ENCODE data around the gene CD207.
"Not testable (repeated sequence)": the region's sequence is repeated elsewhere in the genome, so short reads cannot be mapped to it uniquely, and the experiment has no call there.

Gene CD207

DNA sequence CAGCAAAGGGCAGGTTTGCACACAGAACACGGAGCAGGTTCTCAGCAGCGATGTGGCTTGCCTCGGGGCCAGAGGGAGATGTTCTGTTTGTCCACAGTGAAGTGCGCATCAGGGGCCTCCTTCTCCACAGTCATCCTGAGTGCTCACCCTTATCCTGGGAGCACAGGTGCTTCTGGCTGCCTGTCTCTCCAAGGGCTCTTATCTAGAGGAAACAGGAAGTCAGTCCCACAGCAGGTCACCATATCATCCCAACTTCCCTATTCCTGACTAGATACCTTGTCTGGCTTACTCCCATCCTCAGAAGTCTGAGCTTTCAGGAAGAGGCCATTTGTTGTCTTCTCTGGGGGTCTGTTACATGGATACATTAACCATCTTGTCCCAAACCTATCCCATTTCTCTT lies at the start of gene CD207:
Gene CD207, minus strand, starts transcription at position 174 of the 400 bp plus-strand sequence. Its CDS starts 40 bp downstream, at position 134.
- no peak for DNase-seq
- in situ Hi-C loops (cut with HindIII; ENCODE audit: low pct_ligation_motif_present, low pct_unique_long_range_greater_than_20kb, low sequenced_read_pairs) = no loop called here

DNA sequence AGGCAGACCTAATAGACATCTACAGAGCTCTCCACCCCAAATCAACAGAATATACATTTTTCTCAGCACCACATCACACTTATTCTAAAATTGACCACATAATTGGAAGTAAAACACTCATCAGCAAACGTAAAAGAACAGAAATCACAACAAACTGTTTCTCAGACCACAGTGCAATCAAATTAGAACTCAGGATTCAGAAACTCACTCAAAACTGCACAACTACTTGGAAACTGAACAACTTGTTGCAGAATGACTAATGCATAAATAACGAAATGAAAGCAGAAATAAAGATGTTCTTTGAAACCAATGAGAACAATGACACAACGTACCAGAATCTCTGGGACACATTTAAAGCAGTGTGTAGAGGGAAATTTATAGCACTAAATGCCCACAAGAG lies 42.9 kb upstream of the CD207 start:
- DNase-seq; in situ Hi-C loops (cut with HindIII; ENCODE audit: low pct_ligation_motif_present, low pct_unique_long_range_greater_than_20kb, low sequenced_read_pairs): not testable (repeated sequence)

DNA sequence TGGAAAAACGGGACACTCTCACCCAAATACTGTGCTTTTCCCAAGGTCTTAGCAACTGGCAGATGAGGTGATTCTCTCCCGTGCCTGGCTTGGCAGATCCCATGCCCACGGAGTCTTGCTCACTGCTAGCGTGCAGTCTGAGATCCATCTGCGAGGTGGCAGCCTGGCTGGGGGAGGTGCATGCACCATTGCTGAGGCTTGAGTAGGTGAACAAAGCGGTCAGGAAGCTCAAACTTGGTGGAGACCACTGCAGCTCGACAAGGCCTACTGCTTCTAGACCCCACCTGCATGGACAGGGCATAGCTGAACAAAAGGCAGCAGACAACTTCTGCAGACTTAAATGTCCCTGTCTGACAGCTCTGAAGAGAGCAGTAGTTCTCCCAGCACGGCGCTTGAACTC lies 40.5 kb upstream of the CD207 start:
- in situ Hi-C loops (cut with HindIII; ENCODE audit: low pct_ligation_motif_present, low pct_unique_long_range_greater_than_20kb, low sequenced_read_pairs); DNase-seq: not testable (repeated sequence)

DNA sequence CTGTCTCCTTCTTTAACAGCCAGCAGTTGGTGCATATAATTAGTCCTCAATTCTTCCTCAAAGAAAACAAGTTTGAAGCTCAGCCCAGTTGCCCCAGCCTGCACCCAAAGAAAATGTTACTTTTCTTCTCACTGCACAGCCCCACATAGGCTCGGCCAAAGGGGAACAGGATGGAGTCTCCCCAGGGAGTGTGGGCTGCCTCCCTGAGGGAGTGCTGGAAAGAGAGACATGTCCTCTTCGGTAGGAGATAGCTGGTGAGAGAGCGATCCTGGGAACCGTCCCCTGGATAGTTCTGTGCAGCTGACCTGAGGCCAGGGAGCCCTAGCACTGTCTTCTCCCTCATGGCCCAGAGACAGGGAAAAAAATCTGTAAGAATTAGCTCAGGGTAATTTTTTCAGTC lies 37.9 kb upstream of the CD207 start:
- in situ Hi-C loops (cut with HindIII; ENCODE audit: low pct_ligation_motif_present, low pct_unique_long_range_greater_than_20kb, low sequenced_read_pairs) = no loop called here
- no peak for DNase-seq

DNA sequence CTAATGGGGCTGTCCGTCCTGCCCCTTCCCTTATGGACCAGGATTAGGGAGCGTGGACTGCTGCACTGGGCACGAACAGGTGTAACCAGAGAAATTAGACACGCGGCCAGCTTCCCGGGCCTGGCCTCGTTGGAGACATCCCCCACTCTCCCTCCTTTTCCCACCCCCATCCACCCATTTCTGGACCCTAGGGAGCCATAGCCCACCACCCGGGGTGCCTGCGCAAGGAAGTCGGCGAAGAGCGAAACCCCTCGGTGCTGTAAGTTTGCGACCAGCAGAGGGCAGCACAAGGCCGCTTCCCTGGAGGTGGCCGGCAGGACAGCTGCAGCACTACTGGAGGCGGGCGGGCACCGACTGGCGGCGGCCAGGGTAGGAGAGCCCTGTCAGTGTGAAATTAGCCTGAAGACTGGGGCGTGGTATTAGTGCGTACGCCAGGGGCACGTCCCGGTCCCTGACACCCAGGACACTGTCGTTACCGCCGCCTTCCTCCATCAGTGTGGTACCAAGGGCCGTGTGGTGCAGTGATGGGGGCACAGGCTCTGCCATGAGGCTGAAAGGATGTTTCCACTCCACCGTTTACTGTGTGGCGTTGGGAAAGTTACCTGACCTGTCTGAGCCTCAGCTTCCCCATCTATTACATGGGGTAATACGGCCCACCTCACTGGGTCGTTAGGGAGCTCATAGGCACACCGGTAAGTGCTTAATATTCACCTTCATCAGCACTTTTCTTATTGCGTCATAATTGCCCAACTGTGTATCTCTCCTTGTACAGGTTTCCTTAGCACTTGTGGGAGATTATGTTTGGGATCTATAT lies 36.0 kb upstream of the CD207 start:
- in situ Hi-C loops (cut with HindIII; ENCODE audit: low pct_ligation_motif_present, low pct_unique_long_range_greater_than_20kb, low sequenced_read_pairs) = no loop called here
- peak; percentile 81 for DNase-seq

GRCh38 chr2:70870790-70871189 lies 35.2 kb upstream of the CD207 start:
- in situ Hi-C loops (cut with HindIII; ENCODE audit: low pct_ligation_motif_present, low pct_unique_long_range_greater_than_20kb, low sequenced_read_pairs) = no loop called here
- no peak for DNase-seq

- in situ Hi-C loops (cut with HindIII; ENCODE audit: low pct_ligation_motif_present, low pct_unique_long_range_greater_than_20kb, low sequenced_read_pairs) = no loop called here
- no peak for DNase-seq
Observed at GRCh38 chr2:70868970-70869369, 33.4 kb upstream of the CD207 start.

DNA sequence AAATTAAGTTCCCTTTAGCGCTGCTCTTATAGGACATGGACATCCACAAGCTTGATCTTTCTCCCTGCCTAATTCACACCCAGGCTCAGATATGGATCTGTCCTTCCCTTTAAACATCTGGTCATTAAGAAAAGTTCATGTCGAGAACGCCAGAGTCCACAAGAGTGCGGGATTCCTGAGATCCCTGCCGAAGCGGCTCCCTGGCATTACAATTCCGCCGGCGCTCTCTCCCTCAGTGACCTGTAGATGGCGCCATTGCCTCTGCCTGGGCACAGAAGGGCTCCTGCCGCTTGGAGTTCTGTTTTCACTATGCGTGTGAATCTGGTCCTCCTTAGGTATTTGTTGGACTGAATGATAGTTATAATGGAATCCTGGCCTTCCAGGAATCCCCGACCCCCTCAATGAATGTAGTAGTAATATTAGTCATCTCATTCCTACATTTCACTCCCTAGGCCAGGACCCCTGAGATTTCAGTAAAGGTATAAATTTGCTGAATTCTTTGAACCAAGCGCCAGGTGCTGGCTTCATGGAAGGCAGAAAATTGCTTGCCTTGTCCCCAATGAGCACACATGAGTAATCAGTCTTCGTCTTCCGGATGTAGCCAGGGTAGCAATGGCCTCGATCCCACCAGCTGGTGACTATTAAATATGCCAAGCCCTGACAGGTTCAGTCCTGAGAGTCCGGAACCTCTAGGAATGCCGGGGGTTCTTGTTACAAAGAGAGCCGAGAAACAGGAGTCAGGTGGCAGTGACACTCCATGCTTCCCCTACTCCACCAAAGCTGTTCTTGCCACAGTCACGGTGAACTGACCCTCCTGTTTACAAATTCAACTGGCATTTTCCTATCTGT lies 26.4 kb upstream of the CD207 start:
- in situ Hi-C loops (cut with HindIII; ENCODE audit: low pct_ligation_motif_present, low pct_unique_long_range_greater_than_20kb, low sequenced_read_pairs) = no loop called here
- DNase-seq = peak; percentile 80

- in situ Hi-C loops (cut with HindIII; ENCODE audit: low pct_ligation_motif_present, low pct_unique_long_range_greater_than_20kb, low sequenced_read_pairs) = no loop called here
- no peak for DNase-seq
Observed at GRCh38 chr2:70855667-70856066, 20.1 kb upstream of the CD207 start.

GRCh38 chr2:70854411-70854810 lies 18.8 kb upstream of the CD207 start:
- in situ Hi-C loops (cut with HindIII; ENCODE audit: low pct_ligation_motif_present, low pct_unique_long_range_greater_than_20kb, low sequenced_read_pairs) = no loop called here
- no peak for DNase-seq

- in situ Hi-C loops (cut with HindIII; ENCODE audit: low pct_ligation_motif_present, low pct_unique_long_range_greater_than_20kb, low sequenced_read_pairs) = no loop called here
- DNase-seq = no peak
Observed at GRCh38 chr2:70852824-70853223, 17.2 kb upstream of the CD207 start.

GRCh38 chr2:70851704-70852103 lies 16.1 kb upstream of the CD207 start:
- DNase-seq = no peak
- in situ Hi-C loops (cut with HindIII; ENCODE audit: low pct_ligation_motif_present, low pct_unique_long_range_greater_than_20kb, low sequenced_read_pairs) = no loop called here

- no peak for DNase-seq
- in situ Hi-C loops (cut with HindIII; ENCODE audit: low pct_ligation_motif_present, low pct_unique_long_range_greater_than_20kb, low sequenced_read_pairs) = no loop called here
Observed at GRCh38 chr2:70850925-70851324, 15.3 kb upstream of the CD207 start.

DNA sequence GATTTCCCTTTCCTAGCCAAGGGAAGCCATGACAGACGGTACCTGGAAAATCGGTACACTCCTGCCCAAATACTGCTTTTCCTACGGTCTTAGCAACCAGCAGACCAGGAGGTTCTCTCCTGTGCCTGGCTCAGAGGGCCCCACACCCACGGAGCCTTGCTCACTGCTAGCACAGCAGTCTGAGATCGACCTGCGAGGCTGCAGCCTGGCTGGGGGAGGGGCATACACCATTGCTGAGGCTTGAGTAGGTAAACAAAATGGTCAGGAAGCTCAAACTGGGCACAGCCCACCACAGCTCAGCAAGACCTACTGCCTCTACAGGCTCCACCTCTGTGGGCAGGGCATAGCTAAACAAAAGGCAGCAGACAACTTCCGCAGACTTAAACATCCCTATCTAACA lies 6.8 kb upstream of the CD207 start:
- DNase-seq = no peak
- in situ Hi-C loops (cut with HindIII; ENCODE audit: low pct_ligation_motif_present, low pct_unique_long_range_greater_than_20kb, low sequenced_read_pairs) = no loop called here

- no peak for DNase-seq
- in situ Hi-C loops (cut with HindIII; ENCODE audit: low pct_ligation_motif_present, low pct_unique_long_range_greater_than_20kb, low sequenced_read_pairs) = no loop called here
Observed at GRCh38 chr2:70837980-70838925, 2.6 kb upstream of the CD207 start.

DNA sequence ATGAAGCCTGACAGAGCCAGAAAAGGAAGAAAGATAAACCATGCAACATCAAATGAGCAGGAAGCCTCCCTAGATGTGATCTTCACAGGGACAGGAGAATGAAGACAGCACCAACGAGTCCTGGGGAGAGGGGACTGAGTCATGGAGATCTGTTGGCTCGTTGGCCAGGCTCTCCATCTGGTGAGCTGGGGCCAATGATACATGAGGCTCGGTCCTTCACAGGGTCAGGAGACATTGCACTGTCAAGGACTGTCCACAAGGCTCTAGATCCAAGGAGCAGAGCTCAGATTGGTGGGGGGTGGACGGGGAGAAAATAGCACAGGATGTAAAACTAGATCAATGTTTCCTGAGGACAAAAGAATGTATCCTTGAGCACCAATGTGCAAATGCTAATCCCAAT lies 735 bp downstream of the CD207 start:
- in situ Hi-C loops (cut with HindIII; ENCODE audit: low pct_ligation_motif_present, low pct_unique_long_range_greater_than_20kb, low sequenced_read_pairs) = no loop called here
- no peak for DNase-seq

DNA sequence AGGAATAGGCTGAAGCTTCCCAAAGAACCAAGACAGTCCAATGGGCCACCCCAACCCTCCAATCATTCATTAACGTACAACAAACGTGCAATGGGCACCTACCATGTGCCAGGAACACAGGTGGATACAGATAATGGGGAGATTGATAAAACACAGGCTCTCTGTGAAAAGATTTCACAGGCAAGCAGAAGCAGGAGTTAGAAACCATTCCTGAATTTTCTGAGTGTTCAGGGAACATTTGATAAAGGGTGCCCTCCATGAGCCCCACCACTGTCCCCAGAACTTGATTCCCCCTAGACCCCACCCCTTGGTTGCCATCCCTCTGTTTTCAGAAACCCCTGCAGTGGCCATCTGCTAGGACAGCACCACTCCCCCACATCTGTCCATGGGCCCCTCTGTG lies 1.5 kb downstream of the CD207 start:
- in situ Hi-C loops (cut with HindIII; ENCODE audit: low pct_ligation_motif_present, low pct_unique_long_range_greater_than_20kb, low sequenced_read_pairs) = no loop called here
- DNase-seq = no peak

DNA sequence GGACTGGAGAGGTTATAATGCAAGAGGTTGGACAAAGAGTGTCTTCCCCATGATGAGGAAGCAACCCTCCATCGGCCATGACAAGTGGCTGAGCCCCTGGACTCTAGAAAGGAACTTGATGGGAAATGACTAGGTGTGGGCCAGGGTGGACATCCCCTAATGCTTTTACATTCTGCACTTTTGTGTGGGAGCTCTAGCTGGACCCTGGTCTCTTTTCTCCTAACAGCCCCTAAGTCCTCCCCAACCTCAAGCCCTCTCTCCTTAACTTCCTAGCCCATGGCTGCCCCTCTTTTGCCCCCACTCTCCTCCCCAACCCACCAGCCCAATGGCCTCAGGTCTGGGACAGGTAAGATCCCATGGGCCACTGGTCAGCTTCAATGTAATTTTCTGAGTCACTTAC lies 2.4 kb downstream of the CD207 start:
- in situ Hi-C loops (cut with HindIII; ENCODE audit: low pct_ligation_motif_present, low pct_unique_long_range_greater_than_20kb, low sequenced_read_pairs) = no loop called here
- no peak for DNase-seq

DNA sequence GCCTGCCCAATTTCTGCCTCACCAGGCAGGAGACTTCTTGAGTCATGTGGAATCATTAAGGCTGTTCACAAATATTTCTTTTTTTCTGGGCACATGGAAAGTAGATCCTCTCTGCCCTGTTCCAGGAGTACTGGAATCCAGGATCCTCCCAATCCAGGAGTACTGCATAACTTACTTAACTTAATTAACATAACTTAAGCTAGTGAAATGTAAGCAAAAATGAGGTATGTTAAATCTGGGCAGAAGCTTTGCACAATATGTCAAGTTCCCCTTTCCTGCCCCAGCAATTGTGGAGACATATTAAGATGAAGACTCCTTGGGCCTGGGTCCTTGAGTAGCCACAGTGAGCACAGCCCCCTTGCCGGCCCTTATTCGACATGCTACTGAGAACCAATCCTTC lies 3.2 kb downstream of the CD207 start:
- in situ Hi-C loops (cut with HindIII; ENCODE audit: low pct_ligation_motif_present, low pct_unique_long_range_greater_than_20kb, low sequenced_read_pairs) = no loop called here
- no peak for DNase-seq
